Tibial nerve (tissue), 4 donors: ENCODE results near the gene COA7. TPM values are rescaled to one million over a fixed set of nuclear protein-coding genes. Genes with fewer than 3 reads are reported as not detected.
A peak's percentile ranks its signal among the peaks of the same experiment; 100 is the strongest.

Experiments used
- DNase-seq, 2 donors: peaks; one replicate each; pipeline ENCODE4 v3.0.0-alpha.2; 2019; ENCODE audit warnings: low spot score in 2 of 2
- H3K27ac ChIP-seq, 4 donors: fragments of 200-600 bp; sonication (generic) in 3 of 4; one replicate each; pipeline ENCODE4 v1.5.1; 2017 to 2019; ENCODE audit warnings: mild to moderate bottlenecking in 1 of 4
- H3K27me3 ChIP-seq, 2 donors: fragments of 200-600 bp; sonication (generic) in 1 of 2; one replicate each; pipeline versions ENCODE4 v1.5.1 to v1.6.0; 2017 to 2019
- H3K36me3 ChIP-seq, 3 donors: fragments of 200-600 bp; sonication (generic); one replicate each; pipeline ENCODE4 v1.5.1; 2018 to 2019
- H3K4me1 ChIP-seq, 4 donors: fragments of 200-600 bp; sonication (generic) in 3 of 4; one replicate each; pipeline ENCODE4 v1.5.1; 2017 to 2019
- H3K4me3 ChIP-seq, 4 donors: fragments of 200-600 bp; sonication (generic) in 3 of 4; one replicate each; pipeline ENCODE4 v1.5.1; 2017 to 2019; ENCODE audit warnings: mild to moderate bottlenecking in 1 of 4, moderate library complexity in 1 of 4
- H3K9me3 ChIP-seq, 4 donors: fragments of 200-600 bp; sonication (generic) in 3 of 4; one replicate each; pipeline ENCODE4 v1.5.1; 2017 to 2019
- CTCF ChIP-seq, 5 experiments: fragments of 200-600 bp in 3 of 5; fragments of 450-650 bp in 2 of 5; sonication (generic) in 3 of 5; IDR thresholded peaks; one replicate each; pipeline ENCODE4 v1.5.1; 2016 to 2019; ENCODE audit warnings: antibody characterized with exemption in 5 of 5, mild to moderate bottlenecking in 3 of 5, moderate library complexity in 2 of 5
- EP300 ChIP-seq, 2 donors: sonication (generic); formaldehyde crosslinking; IDR thresholded peaks; one replicate each; pipeline ENCODE4 v1.6.1; 2017; ENCODE audit warnings: antibody characterized with exemption in 2 of 2, mild to moderate bottlenecking in 1 of 2
- POLR2A ChIP-seq, 2 donors: fragments of 450-650 bp; IDR thresholded peaks; one replicate each; pipeline ENCODE4 v1.6.1; 2017; ENCODE audit warnings: antibody characterized with exemption in 2 of 2, mild to moderate bottlenecking in 2 of 2, moderate library complexity in 2 of 2
- WGBS, 2 donors: methylation state at CpG; one replicate each; pipeline ENCODE4 v1.1.5; 2018; 5-methylcytosine and 5-hydroxymethylcytosine counted together
- total RNA-seq, 4 donors: library from RNA; depleted of rRNA; stranded (reverse); fragments of >200 nt; gene quantifications; one replicate each; pipeline ENCODE4 v1.1.0, GENCODE V29; 2016

The COA7 gene
- total RNA-seq: 10 to 100 TPM in 1 of 4 donors, 1 to 10 TPM in 3; 7.5 to 10.5 (median 8.9) TPM

- TF ChIP-seq POLR2A (IDR thresholded peaks at IDR 0.05): peak; percentile 33 to 57
- peak in 1 of 5 experiments; percentile 25 for TF ChIP-seq CTCF (IDR thresholded peaks at IDR 0.05)
- TF ChIP-seq EP300 (IDR thresholded peaks at IDR 0.05): peak; percentile 57 to 88
- H3K27ac ChIP-seq: peak within 1 kb of the TSS; percentile 78 to 83 (median 81)
- no peaks in the 10 kb centered on the region for H3K9me3 ChIP-seq
- no peaks in the 10 kb centered on the region for H3K27me3 ChIP-seq
- H3K4me3 ChIP-seq: peak within 1 kb of the TSS; percentile 62 to 76 (median 68)
- peaks cover 0 to 24% (median 6%) of the 10 kb centered on the region in 4 donors for H3K4me1 ChIP-seq
- peak; percentile 81 to 83 for DNase-seq
- 2 to 4% methylated on average over 36 to 68 of the region's 68 CpGs for WGBS, 2 donors
- H3K36me3 ChIP-seq: peaks cover 0 to 2% (median 0%) of the 10 kb centered on the region in 3 donors
These were observed at the start of gene COA7 for GRCh38 chr1:52697795-52698674. Gene COA7 (minus strand): TSS chr1:52698347. CDS start chr1:52698326, 21 bp downstream.

GRCh38 chr1:52747450-52747849 lies 49.3 kb upstream of the COA7 start:
- no peak overlapping the region for H3K4me3 ChIP-seq
- no peak for DNase-seq
- WGBS, 2 donors: 88 to 97% methylated on average over 1 of the region's 1 CpG
- no peaks in the 10 kb centered on the region for H3K27me3 ChIP-seq
- no peak for TF ChIP-seq EP300 (IDR thresholded peaks at IDR 0.05)
- TF ChIP-seq CTCF (IDR thresholded peaks at IDR 0.05): no peak
- no peak for TF ChIP-seq POLR2A (IDR thresholded peaks at IDR 0.05)
- H3K4me1 ChIP-seq: peaks cover 0 to 28% (median 6%) of the 10 kb centered on the region in 4 donors
- no peak overlapping the region for H3K27ac ChIP-seq
- no peaks in the 10 kb centered on the region for H3K36me3 ChIP-seq
- no peaks in the 10 kb centered on the region for H3K9me3 ChIP-seq

GRCh38 chr1:52746189-52746588 lies 48.0 kb upstream of the COA7 start:
- H3K27ac ChIP-seq: no peak overlapping the region
- WGBS, 2 donors: 79 to 89% methylated on average over 4 of the region's 4 CpGs
- peaks cover 0 to 15% (median 0%) of the 10 kb centered on the region in 4 donors for H3K4me1 ChIP-seq
- DNase-seq: no peak
- no peak overlapping the region for H3K4me3 ChIP-seq
- H3K9me3 ChIP-seq: no peaks in the 10 kb centered on the region
- TF ChIP-seq POLR2A (IDR thresholded peaks at IDR 0.05): no peak
- TF ChIP-seq CTCF (IDR thresholded peaks at IDR 0.05): no peak
- TF ChIP-seq EP300 (IDR thresholded peaks at IDR 0.05): no peak
- no peaks in the 10 kb centered on the region for H3K36me3 ChIP-seq
- H3K27me3 ChIP-seq: no peaks in the 10 kb centered on the region

GRCh38 chr1:52741259-52741658 lies 43.1 kb upstream of the COA7 start:
- Histone ChIP-seq H3K27me3 (no peaks in the 10 kb centered on the region), H3K4me3 (no peak overlapping the region), H3K9me3 (no peaks in the 10 kb centered on the region), H3K36me3 (no peaks in the 10 kb centered on the region), H3K27ac (no peak overlapping the region), H3K4me1 (peaks cover 0 to 36% (median 3%) of the 10 kb centered on the region in 4 donors)
- 80 to 86% methylated on average over 3 of the region's 3 CpGs for WGBS, 2 donors
- no peak for DNase-seq
- TF ChIP-seq POLR2A (IDR thresholded peaks at IDR 0.05): no peak
- TF ChIP-seq EP300 (IDR thresholded peaks at IDR 0.05): no peak
- TF ChIP-seq CTCF (IDR thresholded peaks at IDR 0.05): no peak
